GM21447 (cell line): ENCODE measurements around the gene SMOC1.

Experiments
- ATAC-seq: cut with Tn5 transposase; IDR thresholded peaks from one replicate; pipeline ENCODE4 v1.9.1; 2021; ENCODE audit not compliant: unreplicated experiment

Gene SMOC1

DNA sequence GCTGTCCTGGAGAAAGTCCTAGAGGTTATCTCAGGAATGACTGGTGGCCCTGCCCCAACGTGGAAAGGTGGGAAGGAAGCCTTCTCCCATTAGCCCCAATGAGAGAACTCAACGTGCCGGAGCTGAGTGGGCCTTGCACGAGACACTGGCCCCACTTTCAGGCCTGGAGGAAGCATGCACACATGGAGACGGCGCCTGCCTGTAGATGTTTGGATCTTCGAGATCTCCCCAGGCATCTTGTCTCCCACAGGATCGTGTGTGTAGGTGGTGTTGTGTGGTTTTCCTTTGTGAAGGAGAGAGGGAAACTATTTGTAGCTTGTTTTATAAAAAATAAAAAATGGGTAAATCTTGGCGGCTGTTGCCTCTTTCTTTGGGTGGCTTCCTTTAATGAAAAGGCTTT lies 152.8 kb downstream of the SMOC1 start:
- ATAC-seq: no peak

DNA sequence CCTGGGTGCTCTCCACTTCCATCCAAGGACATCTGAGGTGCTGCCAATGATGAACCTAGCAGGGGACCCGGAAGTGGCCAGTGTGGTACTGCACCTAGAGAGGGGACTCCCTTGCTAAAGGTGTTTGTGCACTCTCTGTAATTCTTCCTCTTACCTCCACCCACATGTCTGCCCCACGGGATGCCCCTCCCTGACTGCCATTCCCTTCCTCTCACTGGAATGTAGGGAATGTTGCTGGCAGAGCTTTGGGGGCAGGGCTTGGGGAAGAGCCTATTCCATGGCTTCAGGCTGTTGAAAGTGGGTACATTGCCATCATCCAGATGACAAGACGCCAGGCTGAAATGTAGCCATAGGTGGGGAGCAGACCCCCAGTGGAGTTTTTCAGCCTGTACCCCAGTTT lies 153.2 kb downstream of the SMOC1 start:
- ATAC-seq: no peak

DNA sequence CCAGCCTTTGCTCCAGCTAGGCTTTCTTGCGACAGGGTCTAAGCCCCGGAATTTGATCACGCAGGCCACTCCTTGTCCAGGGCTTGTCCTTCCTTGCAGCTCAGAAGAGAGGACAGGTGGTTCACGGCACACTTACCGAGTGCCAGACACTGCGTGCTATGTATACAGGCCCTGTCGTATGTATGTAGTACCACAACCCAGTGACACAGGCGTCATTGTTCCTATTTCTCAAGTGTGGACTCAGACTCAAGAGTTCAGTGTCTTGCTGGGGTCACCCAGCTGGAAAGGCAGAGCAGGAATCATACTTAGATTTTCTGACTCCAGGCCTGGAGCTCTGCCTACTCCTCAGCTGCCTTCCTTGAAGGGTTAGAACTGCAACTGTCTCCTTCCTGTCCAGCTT lies 153.9 kb downstream of the SMOC1 start:
- no peak for ATAC-seq

DNA sequence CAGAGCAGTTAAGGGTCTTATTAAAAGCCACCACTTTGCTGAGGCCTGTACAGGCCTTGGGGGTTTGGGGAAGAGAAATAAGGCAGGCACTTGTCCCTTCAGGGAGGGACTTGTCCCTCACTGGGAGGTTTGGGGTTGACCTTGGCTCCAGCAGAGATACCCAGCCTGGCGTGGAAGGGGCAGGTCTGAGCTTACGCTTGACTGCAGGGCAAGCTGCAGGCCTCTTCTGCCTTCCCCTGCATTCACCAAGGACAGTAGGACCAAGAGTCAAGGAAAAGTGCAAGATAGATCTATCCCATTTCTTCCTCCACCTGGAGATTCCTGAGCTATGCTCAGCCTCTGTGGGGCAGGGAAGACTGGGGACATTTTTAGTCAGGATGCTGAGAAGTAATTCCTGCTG lies 154.3 kb downstream of the SMOC1 start:
- ATAC-seq: no peak

DNA sequence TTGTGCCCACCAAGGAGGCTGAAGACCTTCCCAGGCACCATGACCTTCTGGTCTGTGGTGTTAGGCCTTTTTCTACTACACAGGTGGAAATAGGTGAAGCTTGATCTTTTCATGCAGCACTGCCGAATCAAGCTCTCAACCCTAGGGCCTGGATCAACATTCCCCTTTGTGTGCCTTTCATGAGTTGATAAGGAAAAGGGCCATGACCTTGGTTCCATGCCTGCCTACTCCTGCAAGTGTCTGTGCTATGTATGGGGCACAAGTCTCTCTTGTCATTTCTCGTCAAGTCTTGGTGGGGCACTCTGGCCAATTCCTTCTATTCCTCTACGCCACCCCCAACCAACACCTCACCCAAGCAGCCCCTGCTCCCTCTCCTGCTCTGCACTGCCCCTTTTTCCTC lies 155.0 kb downstream of the SMOC1 start:
- no peak for ATAC-seq

DNA sequence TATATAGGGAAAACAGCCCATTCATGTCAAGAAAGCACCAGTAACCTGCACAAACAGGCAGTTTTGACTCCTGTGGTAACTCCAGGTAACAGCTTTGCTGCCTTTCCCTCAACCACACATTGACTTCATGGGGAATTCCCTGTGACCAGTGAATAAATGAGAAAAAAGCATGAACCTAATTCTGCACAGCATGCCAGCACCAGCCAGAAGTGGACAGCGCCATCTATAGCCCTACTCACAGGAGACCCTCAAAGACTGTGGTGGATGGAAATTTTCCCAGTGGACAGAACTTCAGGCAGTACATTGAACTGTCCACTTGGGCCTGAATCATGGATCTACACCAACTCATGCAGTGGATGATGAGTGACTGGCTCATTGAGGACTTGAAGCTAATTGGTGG lies 157.4 kb downstream of the SMOC1 start:
- ATAC-seq: no peak

DNA sequence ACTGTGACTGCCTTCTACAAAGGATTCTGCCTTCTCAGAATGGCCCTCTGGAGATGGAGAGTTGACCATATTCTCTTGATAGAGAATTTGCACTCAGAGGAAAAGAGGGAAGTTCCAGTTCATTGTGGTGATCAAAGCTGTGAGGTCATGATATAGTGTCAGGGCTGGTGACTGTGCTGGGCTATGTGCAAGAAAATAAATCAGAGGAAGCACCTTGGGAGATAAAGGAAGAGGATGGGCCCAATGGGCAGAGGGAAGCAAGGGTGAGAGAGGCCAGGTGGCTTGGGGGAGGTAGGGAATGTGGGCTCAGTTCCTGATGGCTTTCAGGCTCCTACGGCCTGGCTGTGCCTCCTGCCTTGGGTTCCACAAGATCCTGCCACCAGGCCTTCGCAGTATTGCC lies 163.8 kb downstream of the SMOC1 start:
- no peak for ATAC-seq

DNA sequence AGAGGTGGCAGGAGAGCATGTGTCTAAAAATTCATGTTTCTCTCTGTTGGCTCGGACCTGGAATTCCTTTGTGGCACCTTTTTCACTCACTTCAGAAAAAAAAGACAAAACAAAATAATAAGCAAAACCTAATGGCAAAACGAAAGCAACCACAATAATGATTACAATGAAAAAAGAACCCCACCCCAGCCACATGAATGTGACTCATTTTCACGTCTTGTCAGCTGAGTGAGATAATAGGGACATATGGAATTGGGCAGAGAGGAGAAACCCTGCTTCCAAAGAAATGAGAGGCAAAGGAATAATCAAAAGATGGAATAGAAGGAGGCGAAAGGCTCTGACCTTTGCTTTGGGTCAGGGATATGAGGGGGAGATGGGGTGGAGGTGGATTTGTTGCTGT lies 166.1 kb downstream of the SMOC1 start:
- ATAC-seq: no peak

DNA sequence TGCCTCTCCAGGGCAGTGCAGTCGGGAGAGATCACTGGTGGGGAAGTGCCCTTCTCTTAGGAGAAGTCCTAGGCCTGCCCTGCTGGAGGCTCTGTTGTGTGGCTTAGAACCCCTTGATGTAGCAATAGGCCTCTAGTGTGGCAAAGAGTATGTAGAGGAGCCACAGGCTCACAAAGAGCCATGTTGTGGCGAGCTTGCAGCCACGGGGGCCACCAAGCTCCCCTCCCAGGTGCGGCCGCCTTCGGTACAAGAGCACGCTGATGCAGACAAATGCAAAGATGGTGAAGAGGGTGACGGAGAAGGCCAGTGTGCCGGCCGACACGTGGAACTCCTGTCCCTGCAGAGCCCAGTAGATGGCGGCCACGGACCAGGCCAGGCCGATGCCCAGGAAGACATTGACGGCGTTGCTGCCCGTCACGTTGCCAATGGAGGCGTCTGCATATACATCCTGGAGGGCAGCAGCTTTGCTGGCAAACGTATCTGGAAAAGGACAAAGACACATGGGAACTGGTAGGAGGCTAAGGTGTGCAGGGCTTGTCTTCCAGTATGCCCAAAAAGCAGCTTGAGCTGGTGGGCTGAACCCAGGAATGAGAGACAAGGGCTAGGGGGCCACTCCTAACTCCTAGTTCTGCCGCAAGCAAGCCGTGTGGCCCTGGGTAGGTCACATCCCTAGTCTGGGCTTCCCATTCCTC lies 166.8 kb downstream of the SMOC1 start:
- ATAC-seq: no peak

DNA sequence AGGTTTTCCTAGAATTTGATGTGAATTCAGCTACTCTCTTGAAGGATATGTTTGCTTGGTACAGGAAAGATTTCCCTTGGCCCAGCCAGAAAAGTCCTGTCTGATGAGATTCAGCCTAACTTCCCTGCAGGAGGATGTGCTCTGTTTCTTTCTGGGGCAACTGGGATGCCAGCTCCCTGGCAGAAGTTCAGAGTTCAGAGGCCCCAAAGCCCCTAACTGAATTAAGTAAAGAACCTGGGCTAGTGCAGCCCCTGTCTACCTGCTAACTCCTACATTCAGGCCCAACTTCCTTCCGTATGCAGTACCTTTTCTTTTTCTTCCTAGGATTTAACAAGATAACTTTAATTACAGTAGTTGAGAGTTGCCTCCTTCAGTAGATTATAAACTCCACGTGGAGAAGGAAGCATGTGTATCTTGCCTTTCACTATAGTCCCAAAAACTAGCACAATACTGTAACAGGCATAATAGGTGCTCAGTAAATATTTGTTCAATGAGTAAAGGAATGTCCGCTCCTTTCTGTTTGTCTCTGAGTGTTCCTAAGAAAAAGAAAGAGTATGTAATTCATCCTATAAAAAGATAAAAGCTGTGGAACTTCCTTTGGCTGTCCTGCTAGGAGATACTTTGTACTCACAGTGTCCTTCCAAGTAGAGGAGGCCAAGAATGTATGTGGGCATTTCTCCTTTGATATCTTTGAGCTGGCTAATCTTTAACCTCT lies 168.5 kb downstream of the SMOC1 start:
- no peak for ATAC-seq

DNA sequence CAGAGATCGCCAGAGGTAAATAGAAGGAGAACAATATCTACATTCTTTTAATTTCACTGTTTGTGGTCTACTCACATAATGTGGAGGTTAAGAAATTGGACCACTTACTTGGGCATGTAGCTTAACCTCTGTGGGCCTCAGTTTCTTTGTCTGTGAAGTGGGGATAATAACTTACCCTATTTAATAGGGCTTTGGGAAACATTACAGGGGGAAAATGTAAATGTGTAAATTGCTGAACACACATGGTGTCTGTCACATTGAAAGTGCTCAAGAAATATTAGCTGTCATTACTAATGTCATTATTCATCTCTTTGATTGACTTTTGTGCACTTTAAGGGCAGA lies 169.1 kb downstream of the SMOC1 start:
- no peak for ATAC-seq

DNA sequence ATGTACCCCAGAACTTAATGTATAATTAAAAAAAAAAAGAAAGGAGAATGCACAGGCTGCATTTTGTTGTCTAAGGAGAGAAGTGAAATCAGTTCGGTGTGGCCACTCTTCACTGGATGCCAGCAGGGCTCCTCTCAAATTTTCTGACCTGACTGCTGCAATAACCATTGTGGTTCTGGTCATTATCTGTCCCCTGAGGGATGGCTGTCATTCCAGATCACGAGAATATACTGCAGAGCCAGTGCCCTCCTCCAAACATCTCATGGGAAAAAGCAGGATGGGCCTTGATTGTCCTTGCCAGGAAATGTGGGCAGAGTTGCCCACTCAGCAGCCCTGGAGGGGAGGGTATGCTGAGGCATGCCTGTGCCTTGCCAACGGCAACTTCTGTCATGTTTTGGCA lies 170.4 kb downstream of the SMOC1 start:
- no peak for ATAC-seq

DNA sequence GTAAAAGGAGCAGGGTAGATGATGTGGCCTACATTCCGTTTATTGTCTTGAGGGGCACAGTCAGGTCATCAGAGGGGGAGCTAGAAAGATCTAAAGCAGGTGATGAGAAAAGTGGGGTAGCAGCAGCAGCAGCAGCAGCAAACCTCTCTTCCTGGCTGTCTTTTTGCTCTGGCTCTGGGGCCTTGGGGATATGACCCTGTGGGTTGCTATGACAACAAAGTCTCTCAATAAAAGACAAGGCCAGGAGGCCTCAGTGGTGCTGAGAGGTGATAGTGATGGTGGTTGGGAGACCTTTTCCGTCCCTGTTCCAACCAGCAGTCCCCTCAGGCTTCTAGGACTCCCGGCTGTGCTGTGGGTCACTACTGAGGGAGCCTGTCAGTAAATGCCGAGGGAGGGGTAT lies 170.9 kb downstream of the SMOC1 start:
- no peak for ATAC-seq

DNA sequence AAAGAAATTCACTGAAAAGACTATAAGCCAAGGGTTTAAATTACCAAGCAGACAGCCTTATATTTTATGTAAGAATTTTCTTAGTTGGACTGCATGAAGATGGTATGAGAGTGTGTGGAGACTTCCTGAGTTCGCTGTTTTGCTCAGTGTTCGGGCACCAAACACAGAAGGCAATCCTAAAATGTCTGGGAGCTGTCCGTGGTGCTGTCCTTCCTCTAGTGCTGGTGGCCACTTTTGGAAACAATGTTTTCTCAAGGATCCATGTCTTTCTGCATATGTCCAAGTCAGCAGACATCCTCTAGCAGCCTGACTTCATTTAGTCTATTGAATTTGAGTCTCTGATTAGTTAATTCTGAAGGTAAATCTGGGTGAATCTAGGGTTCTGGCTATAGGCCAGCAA lies 173.8 kb downstream of the SMOC1 start:
- ATAC-seq: no peak

DNA sequence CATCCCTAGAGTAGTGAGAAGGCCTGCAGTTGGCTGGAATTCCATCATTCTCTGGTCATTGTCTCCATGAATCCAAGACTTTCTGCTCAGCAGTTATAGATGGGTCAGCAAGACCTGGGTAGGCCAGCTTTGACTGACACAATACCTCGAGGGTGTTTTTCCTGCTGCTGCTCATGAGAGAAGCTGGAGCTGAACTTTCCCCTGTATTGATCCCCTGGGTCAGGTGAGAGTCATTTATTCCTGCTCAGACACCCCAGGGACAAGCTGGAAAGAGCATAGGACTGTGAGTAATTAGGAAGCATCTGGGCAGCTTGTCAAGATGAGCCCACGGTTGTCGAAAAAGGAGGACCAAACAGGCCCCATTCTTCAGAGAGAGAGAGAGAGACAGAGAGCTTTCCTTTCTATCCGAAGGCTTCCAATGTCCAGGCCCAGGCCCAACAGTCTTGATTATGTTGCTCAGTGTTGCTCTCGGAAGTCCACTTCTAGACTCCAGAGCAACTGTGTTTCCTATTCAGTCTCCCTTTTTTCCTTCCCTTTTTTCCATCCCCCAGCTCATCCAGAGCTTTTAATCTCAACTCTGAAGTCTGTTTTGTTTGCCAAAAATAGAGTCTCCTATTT lies 178.4 kb downstream of the SMOC1 start:
- no peak for ATAC-seq

DNA sequence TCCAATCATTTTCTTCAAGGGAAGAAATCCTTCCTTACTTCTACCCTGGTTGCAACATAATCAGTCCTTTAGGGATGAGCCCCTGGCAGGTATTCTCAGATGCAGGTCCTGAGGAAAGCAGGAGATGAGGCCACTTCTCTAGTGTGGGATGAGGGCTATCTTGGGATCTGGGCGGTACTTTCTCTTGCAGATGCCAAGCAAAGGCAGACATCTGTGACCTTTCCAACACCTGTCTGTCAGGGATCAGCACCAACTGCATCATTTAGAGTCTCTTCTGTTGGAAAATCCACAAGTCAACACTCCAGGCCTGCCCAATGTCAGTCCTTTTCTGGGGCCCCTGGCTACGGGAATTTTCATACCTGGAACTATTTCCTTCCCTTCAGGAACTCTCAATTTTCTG lies 180.3 kb downstream of the SMOC1 start:
- no peak for ATAC-seq

DNA sequence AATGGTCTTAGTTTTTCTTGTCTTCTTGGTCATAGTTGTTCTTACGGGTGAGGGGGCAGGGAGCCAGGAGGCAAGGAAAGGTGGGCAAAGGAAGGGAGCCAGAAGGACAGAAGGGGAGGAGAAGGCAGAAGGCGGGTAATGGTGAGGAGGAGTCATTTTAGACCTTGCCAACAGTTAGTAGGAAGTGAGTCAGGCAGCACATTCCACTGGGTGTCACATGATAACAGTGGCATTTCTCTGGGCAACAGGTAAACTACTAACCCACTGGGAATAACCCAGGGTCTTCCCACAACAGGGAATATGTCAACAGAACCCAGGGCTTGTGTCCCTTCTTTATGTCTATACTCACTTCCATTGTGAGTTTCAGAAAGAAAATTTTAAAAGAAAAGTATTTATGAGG lies 181.9 kb downstream of the SMOC1 start:
- no peak for ATAC-seq

DNA sequence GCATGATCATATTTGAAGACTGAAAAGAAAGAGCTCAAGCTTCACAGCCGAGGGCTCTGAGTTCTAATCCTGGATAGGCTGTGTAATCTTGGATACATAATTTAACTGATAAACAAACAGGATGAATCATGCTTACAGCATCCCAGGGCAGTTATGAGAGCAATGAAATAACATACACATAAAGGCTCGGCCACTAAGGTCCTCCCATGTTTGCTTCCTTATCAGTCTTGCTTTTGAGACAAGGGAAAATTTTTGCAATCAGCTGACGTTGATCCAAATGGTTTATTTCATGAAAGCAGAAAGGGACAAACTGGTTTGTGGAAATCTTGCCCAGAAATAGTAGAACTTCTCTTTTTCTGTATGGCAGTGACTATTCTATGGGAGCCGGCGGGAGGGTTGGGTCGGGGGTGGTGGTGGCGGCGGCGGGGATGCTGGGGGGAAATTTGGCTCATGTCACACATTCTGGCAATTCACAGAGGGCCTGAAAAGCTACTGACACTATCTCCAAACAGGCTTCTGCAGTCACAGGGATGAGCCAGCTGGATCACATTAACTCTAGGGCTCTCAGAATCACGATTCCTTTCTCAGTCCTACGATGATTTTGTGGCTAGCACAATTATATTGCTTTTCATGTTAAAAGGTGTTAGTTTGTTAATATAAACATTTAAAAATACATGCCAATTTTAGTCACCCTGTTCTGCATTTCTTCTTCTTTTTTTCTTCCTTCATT lies 185.1 kb downstream of the SMOC1 start:
- no peak for ATAC-seq

DNA sequence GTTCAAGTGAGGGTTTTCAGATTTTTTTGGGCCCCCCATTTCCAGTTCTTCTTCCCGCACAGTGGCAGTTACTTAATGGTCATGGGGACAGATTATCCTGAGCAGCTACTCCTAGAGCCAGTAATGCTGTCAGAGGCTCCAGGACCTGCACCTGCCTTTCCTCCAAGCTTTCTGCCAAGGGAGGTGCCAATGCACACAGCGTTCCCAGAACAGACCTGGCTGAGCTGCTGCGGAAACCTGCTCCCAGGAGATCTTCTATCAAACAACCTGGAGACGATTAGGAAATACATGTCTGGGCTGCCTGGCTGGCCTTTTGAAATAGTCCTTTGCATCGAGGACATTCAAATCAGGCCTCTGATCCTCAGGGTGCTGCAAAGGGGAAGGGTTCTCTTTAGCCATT lies 188.6 kb downstream of the SMOC1 start:
- no peak for ATAC-seq

DNA sequence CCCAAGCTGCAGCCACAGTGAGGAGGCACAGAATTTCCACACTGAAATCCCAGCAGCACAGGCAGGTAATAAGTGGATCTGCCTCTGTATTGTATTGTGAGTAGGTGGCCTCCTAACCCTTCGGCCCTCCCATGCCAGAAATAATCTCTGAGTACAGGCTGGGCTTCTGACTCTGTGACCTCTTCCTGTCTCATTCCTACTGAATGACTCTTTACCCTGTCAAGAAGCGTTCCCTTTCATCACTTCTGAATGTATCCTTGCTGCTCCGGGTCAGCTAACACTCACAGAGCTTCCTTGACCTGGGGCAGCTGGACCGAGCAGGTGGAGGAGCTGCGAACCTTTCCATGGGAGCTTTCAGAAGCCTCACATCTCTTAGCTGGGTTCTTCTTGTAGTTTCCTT lies 190.0 kb downstream of the SMOC1 start:
- ATAC-seq: no peak

DNA sequence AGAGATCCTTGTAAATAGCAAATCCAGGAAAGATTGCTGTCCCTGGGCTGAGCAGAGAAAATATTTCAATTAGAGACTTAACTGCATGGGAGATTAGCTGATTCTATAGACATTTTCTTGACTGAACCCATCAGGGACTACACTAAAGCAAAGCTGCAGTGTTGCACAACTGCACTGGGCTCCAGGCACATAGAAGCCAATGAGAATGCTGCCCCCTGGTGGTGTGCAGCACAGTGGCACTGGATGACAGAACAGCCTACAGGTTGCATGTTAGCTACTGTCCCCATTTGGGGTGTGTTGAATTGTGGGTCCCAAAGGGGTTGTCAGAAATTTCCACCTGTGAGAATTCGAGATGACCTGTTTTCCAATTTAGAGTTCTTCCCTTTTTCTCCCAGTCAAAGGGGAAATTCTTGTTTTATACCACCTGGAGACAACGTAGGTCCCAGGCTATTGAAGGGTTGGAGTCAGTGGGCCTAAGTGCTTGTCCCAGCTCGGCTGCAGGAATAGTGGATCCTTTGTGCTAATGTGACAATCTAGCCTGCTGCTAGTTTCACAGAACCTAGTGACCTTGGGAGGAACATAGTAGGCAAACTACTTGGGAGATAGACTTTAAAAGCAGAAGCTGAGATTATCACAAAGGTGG lies 194.8 kb downstream of the SMOC1 start:
- no peak for ATAC-seq

DNA sequence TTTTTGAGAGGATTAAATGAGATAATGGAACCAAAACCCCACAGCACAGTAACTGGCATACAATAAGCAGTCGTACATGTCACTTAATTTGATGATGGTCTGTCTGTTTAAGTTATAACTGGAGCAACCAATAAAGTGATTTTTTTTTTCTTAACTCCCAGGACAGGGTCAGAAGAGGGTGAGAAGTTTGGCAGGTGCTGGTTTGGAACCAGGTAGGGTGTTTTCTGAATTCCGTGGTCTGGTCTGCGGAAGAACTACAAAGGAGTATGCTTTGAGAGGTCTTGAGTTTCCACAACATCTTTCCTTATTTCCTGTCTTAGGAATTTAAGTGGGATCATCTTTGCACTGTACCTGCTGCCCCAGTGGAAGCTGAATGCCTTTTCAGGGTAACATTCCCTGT lies 197.8 kb downstream of the SMOC1 start:
- ATAC-seq: no peak
